GM12892 (cell line): ENCODE results near the gene MTFP1.
"Not testable (repeated sequence)": the region's sequence is repeated elsewhere in the genome, so short reads cannot be mapped to it uniquely, and the experiment has no call there.

Experiments
- DNase-seq: peaks from one replicate; pipeline ENCODE4 v3.0.0; 2011; ENCODE audit not compliant: insufficient read length
- FAIRE-seq: peaks from 2 replicates; lab custom pipeline; 2011; peaks lifted over from hg19 to GRCh38; lab: Jason Lieb, UNC
- POLR2A ChIP-seq: IDR thresholded peaks from 2 replicates; pipeline ENCODE4 v1.6.1; 2011; ENCODE audit warnings: low read depth, low read length, control low read depth
- POLR2AphosphoS5 ChIP-seq: IDR thresholded peaks from 2 replicates; pipeline ENCODE4 v1.6.1; 2011; ENCODE audit warnings: low read depth, low read length, control low read depth
- TAF1 ChIP-seq: IDR thresholded peaks from 2 replicates; pipeline ENCODE4 v1.6.1; 2011; ENCODE audit warnings: low read depth, mild to moderate bottlenecking, control low read depth, low read length, borderline replicate concordance

MTFP1 gene

GRCh38 chr22:30393885-30394284 lies 31.7 kb upstream of the MTFP1 start:
- TF ChIP-seq TAF1 (no peak), POLR2AphosphoS5 (no peak), POLR2A (no peak)
- no peak for FAIRE-seq
- DNase-seq = no peak

GRCh38 chr22:30396871-30397655 lies 28.5 kb upstream of the MTFP1 start, which contains the start of gene SEC14L2:
Gene SEC14L2, plus strand, starts transcription at chr22:30397018. Its CDS starts 99 bp downstream, at chr22:30397117.
- no peak for TF ChIP-seq POLR2A
- FAIRE-seq (peak; percentile 50), DNase-seq (no peak)

GRCh38 chr22:30397656-30398635 lies 27.6 kb upstream of the MTFP1 start:
- FAIRE-seq (peak; percentile 30), DNase-seq (no peak)
- no peak for TF ChIP-seq POLR2AphosphoS5
- no peak for TF ChIP-seq TAF1
- TF ChIP-seq POLR2A = no peak

- TF ChIP-seq POLR2A (no peak), POLR2AphosphoS5 (no peak), TAF1 (no peak)
- DNase-seq = no peak
- no peak for FAIRE-seq
Measured at GRCh38 chr22:30398685-30399680, 26.6 kb upstream of the MTFP1 start.

GRCh38 chr22:30399718-30400117 lies 25.9 kb upstream of the MTFP1 start:
- DNase-seq (no peak), FAIRE-seq (no peak)
- TF ChIP-seq TAF1 = no peak
- TF ChIP-seq POLR2A = no peak
- no peak for TF ChIP-seq POLR2AphosphoS5

- no peak for DNase-seq
- no peak for TF ChIP-seq TAF1
- peak; percentile 5 for FAIRE-seq
Measured at GRCh38 chr22:30400159-30400558, 25.4 kb upstream of the MTFP1 start.

GRCh38 chr22:30401024-30401423 lies 24.5 kb upstream of the MTFP1 start:
- not testable (repeated sequence) for FAIRE-seq, DNase-seq

- no peak for TF ChIP-seq POLR2AphosphoS5
- no peak for TF ChIP-seq TAF1
- no peak for TF ChIP-seq POLR2A
- FAIRE-seq (no peak), DNase-seq (no peak)
Measured at GRCh38 chr22:30402028-30402765, 23.4 kb upstream of the MTFP1 start.

- not testable (repeated sequence) for FAIRE-seq, DNase-seq
Measured at GRCh38 chr22:30402766-30403104, 22.8 kb upstream of the MTFP1 start.

- DNase-seq = no peak
- no peak for FAIRE-seq
- TF ChIP-seq POLR2A (no peak), POLR2AphosphoS5 (no peak), TAF1 (no peak)
Measured at GRCh38 chr22:30404307-30404706, 21.3 kb upstream of the MTFP1 start.

GRCh38 chr22:30405731-30406130 lies 19.8 kb upstream of the MTFP1 start:
- no peak for TF ChIP-seq TAF1
- no peak for TF ChIP-seq POLR2AphosphoS5
- no peak for TF ChIP-seq POLR2A
- FAIRE-seq (no peak), DNase-seq (no peak)
